HG03432 (cell line): Measurements from ENCODE around the gene ARHGAP10.

ENCODE experiments used
- ATAC-seq: cut with Tn5 transposase; IDR thresholded peaks from one replicate; pipeline ENCODE4 v1.9.1; 2021; ENCODE audit warnings: mild to moderate bottlenecking, moderate library complexity; ENCODE audit not compliant: unreplicated experiment

Gene ARHGAP10

DNA sequence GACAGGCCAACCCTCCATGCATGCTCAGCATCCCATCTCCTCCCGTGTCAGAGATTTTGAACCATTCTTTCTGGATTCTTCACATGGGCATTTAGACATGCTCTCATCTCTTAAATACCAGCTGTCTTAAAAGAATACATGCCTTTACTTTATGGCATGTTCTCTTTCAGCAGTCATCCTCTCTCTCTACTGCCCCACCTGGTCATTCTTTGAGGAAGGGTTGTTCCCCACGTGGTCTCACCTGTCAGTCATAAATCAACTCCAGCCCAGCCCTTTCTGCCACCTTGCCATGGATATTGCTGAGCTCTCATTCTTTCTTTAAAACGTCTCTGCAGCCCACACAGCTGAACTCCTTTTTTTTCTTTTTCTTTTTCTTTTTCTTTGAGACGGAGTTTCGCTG is 111.3 kb downstream of the ARHGAP10 start:
- no peak for ATAC-seq

GRCh38 chr4:147844781-147845180 is 112.9 kb downstream of the ARHGAP10 start:
- ATAC-seq = no peak

GRCh38 chr4:147846318-147847155 is 114.6 kb downstream of the ARHGAP10 start:
- ATAC-seq = peak; percentile 88

GRCh38 chr4:147847751-147848590 is 116.1 kb downstream of the ARHGAP10 start:
- ATAC-seq = no peak

DNA sequence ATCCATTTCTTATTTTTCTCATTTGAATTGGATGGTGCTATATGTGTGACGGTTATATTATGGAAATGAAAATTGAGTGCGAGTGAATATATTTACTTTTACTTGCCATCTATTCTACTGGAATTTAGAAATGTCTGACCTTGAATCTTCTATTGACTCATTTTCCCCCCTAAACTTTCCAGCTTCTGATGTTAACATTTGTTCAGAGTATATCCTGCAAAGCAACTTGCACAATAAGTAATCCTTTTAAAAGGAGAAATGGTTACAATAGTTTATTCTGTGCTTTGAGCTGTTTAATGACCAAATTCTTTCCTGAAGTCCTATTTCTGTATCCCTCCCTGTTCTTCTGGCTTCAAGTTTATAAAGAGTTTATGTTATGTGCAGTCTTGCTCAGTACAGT is 116.7 kb downstream of the ARHGAP10 start:
- no peak for ATAC-seq

DNA sequence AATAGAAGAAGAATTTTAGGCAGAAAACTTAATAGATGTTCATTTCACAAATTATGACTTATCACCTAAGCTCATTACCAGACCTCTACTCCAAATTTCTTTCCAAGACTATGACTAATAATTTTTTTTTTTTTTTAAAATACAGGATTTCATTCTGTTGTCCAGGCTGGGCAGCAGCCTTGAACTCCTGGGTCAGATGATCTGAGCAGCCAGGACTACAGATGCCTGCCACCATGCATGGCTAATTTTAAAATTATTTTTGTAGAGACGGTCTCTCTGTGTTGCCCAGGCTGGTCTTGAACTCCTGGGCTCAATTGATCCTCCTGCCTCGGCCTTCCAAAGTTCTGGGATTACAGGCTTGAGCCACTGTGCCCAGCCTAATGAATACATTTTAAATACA is 119.2 kb downstream of the ARHGAP10 start:
- no peak for ATAC-seq

DNA sequence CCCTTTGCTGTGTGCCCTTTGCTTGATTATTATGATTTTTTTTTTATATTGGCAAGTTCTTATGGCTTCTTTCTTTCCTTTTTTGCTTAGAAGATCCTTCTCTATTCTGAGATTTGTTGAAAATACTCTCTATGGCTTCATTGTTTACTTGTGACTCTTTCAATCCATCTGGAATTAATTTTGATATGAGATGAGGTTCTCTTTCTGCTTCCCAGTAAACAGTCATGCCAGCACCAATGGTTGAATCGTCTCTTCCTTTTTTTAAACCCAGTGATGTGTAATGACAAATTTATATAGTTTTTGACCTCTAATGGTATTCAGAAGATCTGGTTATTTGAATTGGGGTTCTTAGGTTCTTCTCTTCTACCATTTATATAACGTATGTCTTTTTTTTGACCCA is 121.8 kb downstream of the ARHGAP10 start:
- no peak for ATAC-seq

DNA sequence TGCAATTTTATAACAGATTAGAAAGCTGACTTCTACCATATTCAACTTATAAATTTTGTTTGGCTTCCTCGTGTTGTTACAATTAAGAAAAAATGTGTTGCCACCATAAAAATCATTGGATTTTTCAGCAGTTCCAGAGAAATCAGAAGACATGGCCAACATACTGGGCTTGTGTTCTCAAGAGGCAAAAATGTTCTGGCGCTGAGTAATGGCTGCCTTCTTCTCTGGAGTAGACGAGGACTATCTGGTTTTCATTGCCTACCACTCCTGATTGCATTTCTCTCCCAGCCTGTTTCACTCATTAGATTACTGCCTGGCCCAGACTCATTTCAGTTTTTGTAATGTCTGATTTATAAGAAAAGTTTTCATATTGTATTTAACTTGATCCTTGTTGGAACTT is 122.3 kb downstream of the ARHGAP10 start:
- no peak for ATAC-seq

GRCh38 chr4:147855571-147856009 is 123.7 kb downstream of the ARHGAP10 start:
- no peak for ATAC-seq

DNA sequence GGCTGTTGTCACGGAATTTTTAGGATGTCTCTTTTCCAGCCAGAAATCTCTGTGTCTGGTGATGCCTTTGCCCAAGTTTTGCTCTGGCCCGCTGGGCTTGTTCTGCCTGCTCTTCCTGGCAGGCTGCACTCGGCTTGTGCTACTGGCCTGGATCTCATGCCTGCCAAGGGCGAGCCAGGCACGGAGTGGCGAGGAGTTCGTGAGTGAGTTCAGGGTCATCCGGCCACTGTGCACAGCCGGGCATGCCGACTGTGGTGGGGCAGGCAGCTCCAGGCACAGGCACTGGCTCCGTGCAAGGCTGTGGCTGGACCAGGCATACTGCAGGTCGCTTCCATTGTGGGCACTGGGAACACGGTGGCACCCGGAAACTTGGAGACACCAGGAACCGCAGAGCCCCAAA is 129.1 kb downstream of the ARHGAP10 start:
- no peak for ATAC-seq

DNA sequence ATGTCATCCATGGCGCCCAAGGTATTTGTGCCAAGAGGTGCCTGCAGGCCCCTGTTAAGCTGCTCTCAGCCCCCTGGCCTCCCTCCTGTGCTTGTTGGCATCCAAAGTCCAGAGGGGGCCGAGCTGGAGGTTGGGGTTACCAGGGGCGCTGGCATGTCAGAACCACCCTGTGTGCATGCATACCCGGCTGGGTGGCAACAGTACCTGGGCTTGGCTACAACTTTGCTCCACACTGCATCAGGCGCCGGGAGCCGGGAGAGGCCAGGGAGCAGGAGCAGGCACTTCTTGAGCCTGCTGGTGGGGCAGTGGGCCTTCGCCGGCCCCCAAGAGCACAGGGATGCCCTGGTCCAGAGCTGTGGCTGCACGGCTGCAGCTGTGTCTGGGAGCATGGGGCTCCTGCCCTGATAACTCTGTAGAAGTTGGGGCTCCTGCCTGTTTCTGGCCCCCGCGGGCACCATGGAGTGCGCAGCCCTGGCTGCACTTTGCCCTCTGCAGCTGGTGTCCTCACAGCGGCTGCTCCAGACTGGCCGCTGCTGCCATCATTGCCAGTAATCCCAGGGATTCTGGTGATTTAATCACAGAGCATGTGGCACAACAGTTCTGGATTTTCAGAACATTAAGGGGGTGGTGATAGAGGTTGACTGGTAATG is 130.3 kb downstream of the ARHGAP10 start:
- ATAC-seq = no peak

DNA sequence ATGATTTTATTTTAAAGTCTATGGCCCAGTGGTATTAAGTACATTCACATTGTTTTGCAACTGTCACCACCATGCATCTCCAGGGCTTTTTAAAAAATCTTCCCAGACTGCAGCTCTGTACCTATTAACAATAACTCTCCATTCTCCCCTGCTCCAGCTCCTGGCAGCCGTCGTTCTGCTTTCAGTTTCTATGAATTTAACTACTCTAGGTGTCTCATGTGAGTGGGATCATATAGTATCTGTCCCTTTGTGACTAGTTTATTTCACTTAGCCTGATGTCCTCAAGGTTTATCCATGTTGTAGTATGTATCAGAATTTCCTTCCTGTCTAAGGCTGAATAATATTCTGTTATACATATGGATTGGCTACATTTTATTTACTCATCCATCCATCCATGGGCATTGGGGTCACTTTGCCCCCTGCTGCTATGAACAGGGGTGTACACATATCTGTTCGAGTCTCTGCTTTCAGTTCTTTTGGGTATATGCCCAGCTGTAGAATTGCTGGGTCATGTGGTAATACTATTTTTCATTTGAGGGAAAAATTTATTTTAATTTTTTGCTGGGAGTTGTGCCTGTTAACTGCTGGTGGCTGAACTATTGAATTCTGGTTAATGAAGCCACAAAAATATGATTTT is 131.3 kb downstream of the ARHGAP10 start:
- ATAC-seq = peak; percentile 71

GRCh38 chr4:147863808-147864472 is 132.1 kb downstream of the ARHGAP10 start:
- no peak for ATAC-seq

DNA sequence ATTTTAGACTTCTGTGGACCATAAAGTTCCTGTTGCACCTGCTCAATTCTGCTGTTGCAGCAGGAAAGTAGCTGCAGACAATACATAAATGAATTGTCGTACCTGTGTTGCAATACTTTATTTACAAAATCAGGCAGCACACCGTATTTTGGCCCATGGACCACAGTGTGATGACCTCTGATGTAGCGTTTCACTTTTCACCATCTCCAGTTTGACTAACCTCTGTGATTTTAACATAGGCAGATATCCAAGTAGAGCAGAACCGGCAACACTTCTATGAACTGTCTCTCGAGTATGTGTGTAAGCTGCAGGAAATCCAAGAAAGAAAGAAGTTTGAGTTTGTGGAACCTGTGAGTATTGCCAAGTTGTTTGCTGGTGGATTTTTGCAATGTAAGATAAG is 132.7 kb downstream of the ARHGAP10 start:
- ATAC-seq = no peak

DNA sequence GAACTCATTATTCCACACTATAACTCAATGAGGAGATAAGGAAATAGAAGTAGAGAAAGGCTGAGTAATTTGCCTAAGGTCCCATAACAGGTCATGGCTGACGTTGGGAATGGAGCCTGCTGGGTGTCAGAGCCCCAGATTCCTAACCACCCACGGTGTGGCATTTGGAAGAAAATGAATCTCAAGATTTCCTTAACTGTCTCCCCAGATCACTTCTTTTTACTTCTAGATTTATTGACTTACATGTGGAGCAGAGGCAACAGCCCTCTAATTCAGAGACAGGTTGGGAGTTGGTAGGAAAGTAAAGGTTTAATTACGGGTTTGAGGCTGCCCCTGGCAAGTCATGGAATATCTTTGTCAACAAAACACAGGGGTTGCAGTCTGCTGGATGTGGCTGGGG is 134.0 kb downstream of the ARHGAP10 start:
- no peak for ATAC-seq

DNA sequence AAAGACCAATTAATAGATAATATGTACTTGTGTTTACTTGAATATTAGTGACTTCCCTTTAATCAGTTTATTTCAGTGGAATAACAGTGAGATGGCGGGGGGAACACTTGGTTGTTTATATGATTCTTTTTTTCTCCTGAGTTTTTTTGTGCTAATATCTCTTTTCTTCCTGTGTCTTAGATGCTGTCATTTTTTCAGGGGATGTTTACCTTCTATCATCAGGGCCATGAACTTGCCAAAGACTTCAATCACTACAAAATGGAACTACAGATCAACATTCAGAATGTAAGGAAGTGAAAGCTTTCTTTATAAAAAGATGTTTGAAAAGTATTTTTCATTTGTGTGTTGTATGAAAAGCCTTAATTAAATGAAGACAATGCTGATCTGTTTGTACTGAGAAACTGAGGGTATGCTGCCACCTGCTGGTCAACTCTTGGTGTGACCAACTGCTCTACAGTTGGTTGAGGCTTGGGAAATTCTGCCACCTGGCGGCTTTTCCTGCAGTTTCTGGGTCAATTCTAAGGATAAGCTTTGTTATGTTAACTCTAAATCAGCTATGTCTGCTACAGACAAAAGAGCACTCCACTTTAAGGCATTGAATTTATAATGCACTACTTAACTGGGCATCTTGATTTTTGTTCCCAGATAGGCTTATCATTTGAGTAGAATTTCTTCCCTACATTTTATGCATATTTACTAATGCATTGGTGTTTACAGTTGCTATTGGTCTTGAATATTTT is 134.8 kb downstream of the ARHGAP10 start:
- peak; percentile 80 for ATAC-seq

DNA sequence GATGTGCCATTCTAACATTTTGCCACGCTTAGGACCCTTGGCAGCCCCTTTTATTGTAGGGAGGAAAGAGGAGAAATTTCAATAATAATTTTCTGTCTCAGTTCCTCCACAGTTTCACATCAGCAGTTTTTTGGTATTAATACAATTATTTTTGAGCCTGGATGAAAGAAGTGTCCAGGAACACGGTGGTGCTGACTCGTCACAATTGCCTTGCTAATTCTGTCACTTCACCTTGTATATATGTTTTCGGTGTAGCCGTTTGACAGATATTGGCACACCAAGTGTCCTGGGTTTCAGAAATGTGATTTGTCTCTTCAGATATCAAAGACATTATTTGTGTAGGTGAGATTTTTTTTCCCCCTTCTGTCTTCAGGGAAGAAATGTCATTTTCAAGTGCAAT is 142.2 kb downstream of the ARHGAP10 start:
- ATAC-seq = no peak

DNA sequence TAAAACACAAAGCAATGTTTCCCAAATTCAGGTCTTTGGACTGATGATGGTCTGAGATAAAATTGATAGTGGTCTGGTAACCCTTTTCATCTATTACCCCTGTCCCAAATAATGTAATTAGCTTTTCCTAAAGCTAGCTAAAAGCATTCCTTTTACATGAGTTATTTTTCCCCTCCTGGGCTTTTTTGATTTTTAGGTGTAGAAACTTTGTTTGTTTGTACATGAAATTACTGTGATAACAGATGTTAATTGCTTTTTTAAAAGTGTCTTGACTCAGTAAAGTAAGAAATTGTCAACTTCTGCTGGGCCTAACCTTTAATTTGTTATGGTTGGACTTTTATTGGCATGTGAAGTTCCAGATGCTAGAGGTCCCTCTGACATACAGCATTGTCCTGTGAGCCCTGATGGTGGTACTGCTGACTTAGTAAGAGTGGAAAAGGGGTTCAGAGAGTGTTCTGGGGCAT is 145.5 kb downstream of the ARHGAP10 start:
- no peak for ATAC-seq

DNA sequence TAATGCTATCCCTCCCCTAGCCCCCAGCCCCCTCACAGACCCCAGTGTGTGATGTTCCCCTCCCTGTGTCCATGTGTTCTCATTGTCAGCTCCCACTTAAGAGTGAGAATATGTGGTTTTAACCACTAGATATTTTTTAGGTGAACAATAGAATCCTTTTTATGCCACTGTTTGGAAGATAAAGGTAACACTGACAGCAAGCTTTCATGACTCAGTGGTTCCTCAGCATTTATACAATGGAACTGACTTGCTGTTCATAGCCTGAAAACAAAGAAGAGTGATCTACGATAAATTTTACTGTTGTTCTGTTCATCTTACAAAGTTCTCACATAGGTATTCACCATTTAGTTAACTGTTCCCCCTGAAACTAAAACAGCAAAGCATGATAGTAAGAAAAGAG is 147.8 kb downstream of the ARHGAP10 start:
- no peak for ATAC-seq

- ATAC-seq = no peak
Measured at GRCh38 chr4:147880511-147880910, 148.6 kb downstream of the ARHGAP10 start.
